ENCODE measurements around the gene RPS6KC1.
A peak's percentile ranks its signal among the peaks of the same experiment; 100 is the strongest.

The RPS6KC1 gene

GRCh38 chr1:213281640-213282301 is 230.7 kb downstream of the RPS6KC1 start:
- no peaks in the 10 kb centered on the region for H3K36me3 ChIP-seq (ENCODE audit: control insufficient read depth, low read length)
- no peak overlapping the region for H3K4me3 ChIP-seq (ENCODE audit: low read length)
- H3K27ac ChIP-seq (ENCODE audit: low read depth, low read length) = no peak overlapping the region
- no peaks in the 10 kb centered on the region for H3K9me3 ChIP-seq (ENCODE audit: control insufficient read depth, insufficient read depth, low read length)
- H3K27me3 ChIP-seq (ENCODE audit: control insufficient read depth, low read length) = no peaks in the 10 kb centered on the region
- H3K79me2 ChIP-seq (ENCODE audit: control insufficient read depth, low read length) = no peaks in the 10 kb centered on the region
- TF ChIP-seq, protein P1, sequence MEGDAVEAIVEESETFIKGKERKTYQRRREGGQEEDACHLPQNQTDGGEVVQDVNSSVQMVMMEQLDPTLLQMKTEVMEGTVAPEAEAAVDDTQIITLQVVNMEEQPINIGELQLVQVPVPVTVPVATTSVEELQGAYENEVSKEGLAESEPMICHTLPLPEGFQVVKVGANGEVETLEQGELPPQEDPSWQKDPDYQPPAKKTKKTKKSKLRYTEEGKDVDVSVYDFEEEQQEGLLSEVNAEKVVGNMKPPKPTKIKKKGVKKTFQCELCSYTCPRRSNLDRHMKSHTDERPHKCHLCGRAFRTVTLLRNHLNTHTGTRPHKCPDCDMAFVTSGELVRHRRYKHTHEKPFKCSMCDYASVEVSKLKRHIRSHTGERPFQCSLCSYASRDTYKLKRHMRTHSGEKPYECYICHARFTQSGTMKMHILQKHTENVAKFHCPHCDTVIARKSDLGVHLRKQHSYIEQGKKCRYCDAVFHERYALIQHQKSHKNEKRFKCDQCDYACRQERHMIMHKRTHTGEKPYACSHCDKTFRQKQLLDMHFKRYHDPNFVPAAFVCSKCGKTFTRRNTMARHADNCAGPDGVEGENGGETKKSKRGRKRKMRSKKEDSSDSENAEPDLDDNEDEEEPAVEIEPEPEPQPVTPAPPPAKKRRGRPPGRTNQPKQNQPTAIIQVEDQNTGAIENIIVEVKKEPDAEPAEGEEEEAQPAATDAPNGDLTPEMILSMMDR (IDR thresholded peaks at IDR 0.05; ENCODE audit: low read depth, low read length, poor library complexity, severe bottlenecking) = no peak
- no peak for TF ChIP-seq EZH2phosphoT487 (IDR thresholded peaks at IDR 0.05; ENCODE audit: borderline replicate concordance, low read length)
- H3K4me2 ChIP-seq (ENCODE audit: low read length) = no peak overlapping the region
- no peaks in the 10 kb centered on the region for H4K20me1 ChIP-seq (ENCODE audit: control insufficient read depth, insufficient read depth, low read depth, low read length)
- H3F3A ChIP-seq (ENCODE audit: control insufficient read depth, insufficient read depth) = no peaks in the 10 kb centered on the region
- H3K9me2 ChIP-seq (replicated peaks; ENCODE audit: control insufficient read depth, low read length) = no peaks in the 10 kb centered on the region
- no peaks in the 10 kb centered on the region for H3K4me1 ChIP-seq (ENCODE audit: control insufficient read depth, low read length)

GRCh38 chr1:213284626-213285025 is 233.6 kb downstream of the RPS6KC1 start:
- no peaks in the 10 kb centered on the region for H3K79me2 ChIP-seq (ENCODE audit: control insufficient read depth, low read length)
- H3K36me3 ChIP-seq (ENCODE audit: control insufficient read depth, low read length) = no peaks in the 10 kb centered on the region
- H3K4me2 ChIP-seq (ENCODE audit: low read length) = no peak overlapping the region
- no peak overlapping the region for H3K4me3 ChIP-seq (ENCODE audit: low read length)
- no peaks in the 10 kb centered on the region for H3K27me3 ChIP-seq (ENCODE audit: control insufficient read depth, low read length)
- TF ChIP-seq EZH2phosphoT487 (IDR thresholded peaks at IDR 0.05; ENCODE audit: borderline replicate concordance, low read length) = no peak
- TF ChIP-seq, protein P1 (IDR thresholded peaks at IDR 0.05; ENCODE audit: low read depth, low read length, poor library complexity, severe bottlenecking) = no peak
- H3K4me1 ChIP-seq (ENCODE audit: control insufficient read depth, low read length) = no peaks in the 10 kb centered on the region
- H4K20me1 ChIP-seq (ENCODE audit: control insufficient read depth, insufficient read depth, low read depth, low read length) = no peaks in the 10 kb centered on the region
- no peaks in the 10 kb centered on the region for H3F3A ChIP-seq (ENCODE audit: control insufficient read depth, insufficient read depth)
- H3K9me3 ChIP-seq (ENCODE audit: control insufficient read depth, insufficient read depth, low read length) = no peaks in the 10 kb centered on the region
- H3K9me2 ChIP-seq (replicated peaks; ENCODE audit: control insufficient read depth, low read length) = no peaks in the 10 kb centered on the region
- no peak overlapping the region for H3K27ac ChIP-seq (ENCODE audit: low read depth, low read length)

DNA sequence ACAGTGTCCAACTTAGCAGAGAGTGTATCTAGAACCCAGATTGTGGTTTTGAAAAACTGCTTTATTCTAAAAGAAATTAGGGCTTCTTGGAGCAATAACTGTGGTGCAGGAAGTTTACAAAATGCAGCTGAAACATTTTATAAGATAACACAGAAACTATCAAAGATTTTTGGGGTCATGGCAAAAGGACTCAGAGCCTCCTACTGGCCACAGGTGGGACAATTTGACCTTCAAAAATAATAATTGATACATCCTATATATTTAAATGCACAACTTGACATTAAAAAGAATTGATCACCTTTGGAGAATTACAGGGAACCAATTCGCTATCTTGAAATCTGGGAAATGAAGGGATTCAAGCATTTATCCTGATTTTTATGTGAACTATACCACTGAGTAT is 235.2 kb downstream of the RPS6KC1 start:
- Histone ChIP-seq H3K9me3 (ENCODE audit: control insufficient read depth, insufficient read depth, low read length) (no peaks in the 10 kb centered on the region), H3K4me2 (ENCODE audit: low read length) (no peak overlapping the region), H3K4me3 (ENCODE audit: low read length) (no peak overlapping the region), H3K79me2 (ENCODE audit: control insufficient read depth, low read length) (no peaks in the 10 kb centered on the region), H3K4me1 (ENCODE audit: control insufficient read depth, low read length) (no peaks in the 10 kb centered on the region), H3F3A (ENCODE audit: control insufficient read depth, insufficient read depth) (no peaks in the 10 kb centered on the region), H3K27me3 (ENCODE audit: control insufficient read depth, low read length) (no peaks in the 10 kb centered on the region), H3K27ac (ENCODE audit: low read depth, low read length) (no peak overlapping the region), H3K36me3 (ENCODE audit: control insufficient read depth, low read length) (no peaks in the 10 kb centered on the region), H4K20me1 (ENCODE audit: control insufficient read depth, insufficient read depth, low read depth, low read length) (no peaks in the 10 kb centered on the region), H3K9me2 (replicated peaks; ENCODE audit: control insufficient read depth, low read length) (no peaks in the 10 kb centered on the region)
- TF ChIP-seq, protein P1 (IDR thresholded peaks at IDR 0.05; ENCODE audit: low read depth, low read length, poor library complexity, severe bottlenecking) = peak; percentile 27
- no peak for TF ChIP-seq EZH2phosphoT487 (IDR thresholded peaks at IDR 0.05; ENCODE audit: borderline replicate concordance, low read length)

Measured in DOHH2 (cell line).